K562 (cell line): Measurements from ENCODE around the gene PDZK1IP1. TPM values are rescaled to one million over a fixed set of nuclear protein-coding genes. Genes with fewer than 3 reads are reported as not detected.

Experiments used
- CBX8 ChIP-seq: fragments of 200-600 bp; sonication (generic); IDR thresholded peaks from 2 replicates; pipeline ENCODE4 v1.6.1; 2012; ENCODE audit warnings: borderline replicate concordance, mixed run types, low read depth, mild to moderate bottlenecking, moderate library complexity, mixed read lengths, low read length, control low read depth, inconsistent platforms; ENCODE audit not compliant: poor library complexity, severe bottlenecking; ENCODE audit errors: extremely low read depth
- ELF2 ChIP-seq: fragments of 250-450 bp; sonication (Bioruptor Pico); IDR thresholded peaks from 2 replicates; pipeline ENCODE4 v1.5.0; 2021; ENCODE audit warnings: mild to moderate bottlenecking
- GTF2B ChIP-seq: IDR thresholded peaks from 2 replicates; pipeline ENCODE4 v1.6.1; 2011; ENCODE audit not compliant: insufficient read length; ENCODE audit errors: extremely low read depth
- HLTF ChIP-seq: fragments of 450-650 bp; IDR thresholded peaks from 2 replicates; pipeline ENCODE4 v1.6.1; 2016
- HMG20A ChIP-seq: fragments of 450-650 bp; formaldehyde crosslinking; conservative IDR thresholded peaks from 2 replicates; pipeline ENCODE4 v1.4.0; 2020; ENCODE audit warnings: mild to moderate bottlenecking, mixed read lengths
- HOMEZ ChIP-seq: fragments of 250-450 bp; sonication (Bioruptor Pico); IDR thresholded peaks from 2 replicates; pipeline ENCODE4 v1.4.0; 2020; ENCODE audit warnings: mild to moderate bottlenecking, moderate library complexity
- MEF2D ChIP-seq: conservative IDR thresholded peaks from 2 replicates; pipeline ENCODE4 v1.6.1; 2016; ENCODE audit warnings: low read depth, missing genetic modification characterization, missing compliant biosample characterization
- POLR2H ChIP-seq: IDR thresholded peaks from 2 replicates; pipeline ENCODE4 v1.6.1; 2016; ENCODE audit warnings: missing genetic modification characterization, low read depth, mild to moderate bottlenecking, control low read depth, missing compliant biosample characterization, moderate library complexity
- POLR3G ChIP-seq: IDR thresholded peaks from 2 replicates; pipeline ENCODE4 v1.6.1; 2011; ENCODE audit not compliant: insufficient read length, insufficient replicate concordance; ENCODE audit errors: extremely low read depth
- PTBP1 ChIP-seq: fragments of 200-400 bp; formaldehyde crosslinking; IDR thresholded peaks from 2 replicates; pipeline ENCODE4 v1.6.1; 2017; ENCODE audit warnings: low read depth, low read length
- PTTG1 ChIP-seq: fragments of 450-650 bp; IDR thresholded peaks from 2 replicates; pipeline ENCODE4 v1.6.1; 2016; ENCODE audit warnings: low read depth, mild to moderate bottlenecking, missing genetic modification characterization, missing compliant biosample characterization
- RAD51 ChIP-seq: fragments of 450-650 bp; IDR thresholded peaks from 2 replicates; pipeline ENCODE4 v1.7.1; 2016; ENCODE audit warnings: low read depth, mild to moderate bottlenecking, borderline replicate concordance
- STAT6 ChIP-seq: sonication (generic); formaldehyde crosslinking; IDR thresholded peaks from 2 replicates; pipeline ENCODE4 v1.8.1; 2023; ENCODE audit warnings: mild to moderate bottlenecking, missing genetic modification reagents
- TCF3 ChIP-seq: sonication (generic); formaldehyde crosslinking; IDR thresholded peaks from 2 replicates; pipeline ENCODE4 v1.4.0; 2020; ENCODE audit warnings: mild to moderate bottlenecking, missing genetic modification reagents
- XRCC4 ChIP-seq: IDR thresholded peaks from one replicate; pipeline ENCODE4 v1.6.1; 2011; ENCODE audit not compliant: insufficient read depth, insufficient read length; ENCODE audit errors: extremely low read depth
- ZNF583 ChIP-seq: fragments of 250-450 bp; sonication (Bioruptor Pico); IDR thresholded peaks from 2 replicates; pipeline ENCODE4 v1.4.0; 2020
- ZNF639 ChIP-seq, 2 experiments: fragments of 200-800 bp in 1 of 2; sonication (Bioruptor generic) in 1 of 2; sonication (generic) in 1 of 2; formaldehyde crosslinking in 1 of 2; IDR thresholded peaks in 1 of 2; conservative IDR thresholded peaks in 1 of 2; 2 replicates each; pipeline versions ENCODE4 v1.5.0 to v1.6.1; 2016 to 2020; ENCODE audit warnings: missing compliant biosample characterization in 1 of 2, missing genetic modification characterization in 1 of 2, missing genetic modification reagents in 1 of 2
- polyA plus RNA-seq, 8 experiments: library from polyadenylated mRNA; depleted of rRNA in 4 of 8; stranded (reverse) in 5 of 8; unstranded in 3 of 8; fragments of >200 nt; fragmentation: Nextera tagmentation in 2 of 8; fragmentation: Illumina TruSeq in 1 of 8; extraction: Ambion mirVana in 2 of 8; extraction: Trizol in 1 of 8; gene quantifications; 2 replicates each; pipeline versions ENCODE4 v1.2.1 to v1.2.3, GENCODE V29; 2011 to 2014; ENCODE audit warnings: inconsistent platforms in 1 of 8, missing spikeins in 1 of 8
- total RNA-seq, 7 experiments: library from RNA; depleted of rRNA in 6 of 7; stranded (reverse); fragments of >200 nt in 6 of 7; fragmentation: Illumina TruSeq in 2 of 7; extraction: Trizol in 2 of 7; gene quantifications; 2 replicates each; pipeline versions ENCODE4 v1.2.1 to v1.2.3, GENCODE V29; 2011 to 2021; ENCODE audit warnings: low replicate concordance in 1 of 7

Gene PDZK1IP1
- total and polyA plus RNA-seq, 9 of the 15 experiments (the other 6 are each of a cell fraction or from before 2014, with no cell fraction given): 0.17 to 0.68 (median 0.53) TPM; not detected in 2

GRCh38 chr1:47213230-47213963, 23.6 kb upstream of the PDZK1IP1 start (continued):
- no peak for TF ChIP-seq STAT6
- TF ChIP-seq POLR2H (tag): no peak
- 0 out of 2 replicates have a peak, but pooled peaks have one; percentile 15 for TF ChIP-seq PTBP1
- TF ChIP-seq HMG20A (CRISPR knock-in tag): no peak
- TF ChIP-seq XRCC4: no peak
- TF ChIP-seq CBX8: no peak
- TF ChIP-seq POLR3G: no peak
- TF ChIP-seq ZNF583 (CRISPR knock-in tag): no peak
- TF ChIP-seq TCF3 (CRISPR knock-in tag): peak; percentile 76
- TF ChIP-seq MEF2D: 0 out of 2 replicates have a peak, but pooled peaks have one; percentile 12
- no peak for TF ChIP-seq PTTG1 (tag)
- no peak for TF ChIP-seq ELF2
- TF ChIP-seq HOMEZ: no peak
- no peak for TF ChIP-seq GTF2B
- TF ChIP-seq RAD51: no peak
- TF ChIP-seq HLTF: no peak
- peak in 1 of 2 experiments; percentile 38; a peak in 1 of 4 replicates for TF ChIP-seq ZNF639 (CRISPR knock-in tag; conservative IDR thresholded peaks at IDR 0.05 in 1 of 2, IDR thresholded peaks at IDR 0.05 in 1 of 2)
